Stimulated activated CD8-positive, alpha-beta memory T cell treated with anti-CD3 and anti-CD28 coated beads, Interleukin-4, amount 100 ng/mL, for 48 hours (primary cell): Measurements from ENCODE around the gene LCK.

ENCODE experiments used
- DNase-seq: peaks from one replicate; pipeline ENCODE4 v3.0.0-alpha.2; 2020

The LCK gene

GRCh38 chr1:32250893-32251716, at the start of gene LCK:
TSS of gene LCK (plus strand) at chr1:32251265. CDS start at chr1:32274330, 23,065 bp downstream.
- peak; percentile 86 for DNase-seq

GRCh38 chr1:32204943-32205361, 46.1 kb upstream of the LCK start:
- no peak for DNase-seq

- DNase-seq, result peak; percentile 91
These were observed 45.4 kb upstream of the LCK start, which contains the start of gene IQCC for GRCh38 chr1:32205401-32206370. TSS of gene IQCC (plus strand) at chr1:32205671. CDS start at chr1:32205682, 11 bp downstream.

- no peak for DNase-seq
These were observed 42.6 kb upstream of the LCK start for GRCh38 chr1:32208469-32208868.

- no peak for DNase-seq
These were observed 42.2 kb upstream of the LCK start, which contains the start of gene DCDC2B for GRCh38 chr1:32208891-32209328. TSS of gene DCDC2B (plus strand) at chr1:32209089. CDS start at chr1:32209094, 5 bp downstream.

- peak; percentile 69 for DNase-seq
These were observed 35.2 kb upstream of the LCK start for GRCh38 chr1:32215629-32216480.

GRCh38 chr1:32216566-32216965, 34.5 kb upstream of the LCK start:
- DNase-seq, result no peak

- DNase-seq, result no peak
These were observed 32.0 kb upstream of the LCK start for GRCh38 chr1:32219022-32219421.

- DNase-seq, result no peak
These were observed 30.1 kb upstream of the LCK start for GRCh38 chr1:32220746-32221580.

- no peak for DNase-seq
These were observed 29.5 kb upstream of the LCK start for GRCh38 chr1:32221581-32221979.

- peak; percentile 94 for DNase-seq
These were observed 28.9 kb upstream of the LCK start, which contains the start of the genes EIF3I and TMEM234 for GRCh38 chr1:32221980-32222755. TSS of gene EIF3I (plus strand) at chr1:32222407. CDS start at chr1:32222442, 35 bp downstream. TSS of gene TMEM234 (minus strand) at chr1:32222353. CDS start at chr1:32222322, 31 bp downstream.

- no peak for DNase-seq
These were observed 27.4 kb upstream of the LCK start for GRCh38 chr1:32223683-32224082.

GRCh38 chr1:32224285-32224684, 26.8 kb upstream of the LCK start:
- DNase-seq, result no peak

- DNase-seq, result no peak
These were observed 22.3 kb upstream of the LCK start for GRCh38 chr1:32228771-32229170.

GRCh38 chr1:32231843-32232432, 19.1 kb upstream of the LCK start:
- no peak for DNase-seq

GRCh38 chr1:32232558-32233304, 18.3 kb upstream of the LCK start:
- no peak for DNase-seq

- no peak for DNase-seq
These were observed 16.3 kb upstream of the LCK start for GRCh38 chr1:32234792-32235191.

- no peak for DNase-seq
These were observed 11.7 kb upstream of the LCK start for GRCh38 chr1:32239337-32239736.

- DNase-seq, result no peak
These were observed 11.3 kb upstream of the LCK start for GRCh38 chr1:32239790-32240139.
